HG02852 (cell line): ENCODE measurements around the gene GRM5.
"Not testable (repeated sequence)": the region's sequence is repeated elsewhere in the genome, so short reads cannot be mapped to it uniquely, and the experiment has no call there.

Experiments
- ATAC-seq: cut with Tn5 transposase; IDR thresholded peaks from one replicate; pipeline ENCODE4 v1.9.1; 2021; ENCODE audit warnings: mild to moderate bottlenecking, moderate library complexity; ENCODE audit not compliant: unreplicated experiment

Gene GRM5

DNA sequence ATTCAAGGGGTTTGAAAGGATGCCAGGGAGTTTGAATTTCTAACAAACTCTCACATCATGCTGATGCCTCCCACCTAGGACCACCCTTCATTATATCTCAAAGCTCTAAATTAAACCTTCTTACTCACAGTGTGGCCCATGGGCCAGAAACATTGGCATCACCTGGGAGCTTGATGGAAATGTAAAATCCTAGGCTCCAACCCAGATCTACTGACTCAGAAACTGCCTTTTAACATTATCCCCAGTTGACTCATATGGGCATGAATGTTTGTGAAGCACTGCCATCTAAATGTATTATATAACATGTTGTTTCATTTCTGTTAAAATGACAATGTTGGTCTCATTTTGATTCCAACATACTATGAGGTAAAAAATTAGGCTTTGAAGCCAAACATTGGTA is 90.3 kb downstream of the GRM5 start:
- not testable (repeated sequence) for ATAC-seq

DNA sequence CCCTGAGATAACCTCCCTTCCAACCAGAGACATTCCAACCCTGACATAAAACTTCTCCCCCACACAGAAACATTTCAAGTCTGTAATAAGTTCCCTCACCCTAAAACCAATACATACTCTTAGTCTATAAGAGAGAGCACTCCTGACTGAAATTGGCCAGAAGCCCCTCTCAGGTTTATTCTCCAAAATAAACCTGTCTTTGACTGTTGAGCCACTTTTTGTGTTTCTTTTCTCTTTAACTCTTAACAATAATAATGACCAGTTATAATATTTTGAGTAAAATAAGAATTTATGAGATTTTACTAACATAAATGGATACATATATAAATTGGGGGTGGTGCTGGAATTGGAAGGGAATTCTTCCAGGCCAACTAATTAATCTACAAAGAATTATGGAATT is 93.6 kb downstream of the GRM5 start:
- ATAC-seq: no peak

DNA sequence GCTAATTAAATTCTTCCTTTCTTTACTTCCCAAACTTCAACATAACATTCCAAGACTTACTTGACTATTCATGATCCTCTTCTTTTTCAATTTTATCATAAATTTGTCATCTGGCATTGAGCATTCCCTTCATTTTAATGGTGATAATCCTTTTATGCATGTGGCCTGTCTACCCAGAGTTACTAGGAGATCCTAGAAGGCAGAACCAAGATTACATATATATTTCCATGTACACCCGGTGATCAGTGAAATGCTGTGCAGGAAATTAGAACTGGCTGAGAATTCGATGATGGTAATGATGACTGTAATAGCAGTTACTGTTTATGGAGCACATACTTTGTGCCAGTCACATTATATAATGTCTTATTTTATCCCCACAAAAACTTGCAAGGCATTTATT is 104.2 kb downstream of the GRM5 start:
- ATAC-seq: not testable (repeated sequence)

DNA sequence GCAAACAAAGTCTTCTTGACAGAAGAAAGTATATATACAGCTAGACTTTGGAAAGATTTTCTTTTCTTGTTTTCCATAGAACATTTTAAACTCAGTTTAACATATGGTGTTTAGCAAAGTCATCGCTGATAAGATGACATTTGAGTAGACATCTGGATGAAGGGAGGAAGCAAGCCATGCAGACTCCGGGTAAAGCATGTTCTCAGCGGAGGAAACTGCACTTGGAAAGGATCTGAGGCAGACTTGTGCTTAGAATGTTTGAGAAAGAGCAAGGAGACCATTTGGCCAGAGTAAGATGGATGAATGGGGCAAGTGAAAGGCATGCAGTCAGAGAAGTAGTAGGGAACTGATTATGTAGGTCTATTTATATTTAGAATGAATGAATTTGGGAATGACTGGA is 105.9 kb downstream of the GRM5 start:
- ATAC-seq: not testable (repeated sequence)

DNA sequence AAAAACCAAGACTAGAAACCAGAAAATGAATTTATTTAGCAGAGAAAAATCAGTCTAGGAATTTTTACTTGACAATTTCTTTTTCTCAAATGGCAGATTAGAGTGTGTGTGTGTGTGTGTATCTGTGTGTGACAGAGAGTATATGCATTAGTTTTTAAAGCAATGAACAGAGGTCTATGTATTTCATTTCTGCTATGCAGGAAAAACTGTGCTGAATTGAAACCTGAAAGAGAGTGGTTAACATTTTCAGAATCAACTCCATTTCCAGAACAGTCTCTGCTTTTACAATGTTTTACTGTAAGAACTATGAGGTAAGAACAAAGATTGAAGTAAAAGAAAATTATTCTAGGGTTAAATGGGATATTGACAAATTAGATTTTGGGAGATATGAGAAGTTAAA is 114.8 kb downstream of the GRM5 start:
- ATAC-seq: no peak

DNA sequence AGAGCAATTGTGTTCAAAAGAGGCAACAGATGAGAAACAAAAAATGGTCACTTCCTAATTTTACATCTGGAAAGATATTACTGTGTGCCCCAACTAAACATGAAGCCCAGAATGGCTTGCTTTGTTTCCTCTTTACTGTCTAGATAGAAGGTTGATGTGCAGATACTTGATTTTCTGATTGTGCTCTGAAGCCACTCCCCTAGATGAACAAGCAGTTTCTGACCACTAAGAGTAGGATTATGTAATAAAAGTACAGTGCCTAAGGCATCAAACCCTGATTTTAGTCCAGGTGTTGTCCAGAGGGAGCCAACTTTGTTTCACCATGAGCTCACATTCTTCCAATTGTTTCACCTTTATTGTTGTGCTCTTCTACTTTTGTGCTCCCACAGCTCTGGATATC is 116.9 kb downstream of the GRM5 start:
- ATAC-seq: not testable (repeated sequence)

DNA sequence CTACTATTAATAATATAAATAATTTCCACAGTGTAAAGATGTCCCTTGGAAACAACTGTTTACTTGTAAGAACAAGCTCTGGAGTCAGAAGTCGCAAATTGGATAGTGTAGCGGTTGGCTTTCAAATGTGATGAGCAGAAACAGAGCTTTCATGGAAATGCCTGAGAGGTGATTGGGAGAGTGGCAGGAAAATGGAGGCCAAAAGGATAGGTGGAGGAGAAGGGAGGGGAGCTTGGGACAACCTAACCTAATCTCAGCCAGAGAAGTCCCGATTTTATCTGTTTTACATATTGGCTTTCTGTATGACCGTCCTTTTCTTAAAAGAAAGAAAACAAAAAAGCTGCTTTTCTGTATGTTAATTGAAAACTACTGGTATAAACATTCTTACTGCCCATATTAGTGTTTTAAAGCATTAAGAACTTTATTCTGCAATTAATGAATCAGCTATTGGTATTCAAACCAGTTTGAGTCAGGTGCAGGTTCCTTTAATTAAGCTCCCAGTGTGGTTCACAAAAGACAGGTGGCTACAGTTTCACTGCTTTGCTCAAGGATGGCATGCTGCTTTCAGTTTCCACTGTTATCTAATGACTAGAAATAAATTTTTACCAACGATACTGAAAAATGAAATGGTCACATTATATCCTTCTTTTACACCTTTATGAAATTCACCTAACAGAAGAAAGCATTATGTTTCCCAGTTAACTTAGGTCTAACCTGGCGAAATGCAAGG is 117.8 kb downstream of the GRM5 start:
- ATAC-seq: not testable (repeated sequence)

DNA sequence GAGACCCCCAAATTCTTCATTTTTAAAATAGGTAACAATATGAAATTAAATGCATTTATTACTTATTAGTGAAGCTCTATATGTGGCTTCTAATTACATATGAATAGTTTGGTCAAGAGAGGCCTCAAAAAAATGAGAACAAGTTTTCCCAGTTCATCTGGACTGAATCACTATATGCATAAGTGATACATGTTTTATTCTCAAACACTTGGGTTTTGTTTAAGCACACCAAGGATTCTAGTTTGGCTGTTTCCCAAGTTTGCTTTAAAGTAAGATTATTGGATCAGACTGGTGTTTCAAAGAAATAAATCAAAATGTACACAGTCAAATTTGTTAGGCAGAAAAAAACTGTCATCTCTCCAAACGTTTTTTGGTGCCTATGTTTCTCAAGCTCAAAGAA is 136.1 kb downstream of the GRM5 start:
- not testable (repeated sequence) for ATAC-seq

DNA sequence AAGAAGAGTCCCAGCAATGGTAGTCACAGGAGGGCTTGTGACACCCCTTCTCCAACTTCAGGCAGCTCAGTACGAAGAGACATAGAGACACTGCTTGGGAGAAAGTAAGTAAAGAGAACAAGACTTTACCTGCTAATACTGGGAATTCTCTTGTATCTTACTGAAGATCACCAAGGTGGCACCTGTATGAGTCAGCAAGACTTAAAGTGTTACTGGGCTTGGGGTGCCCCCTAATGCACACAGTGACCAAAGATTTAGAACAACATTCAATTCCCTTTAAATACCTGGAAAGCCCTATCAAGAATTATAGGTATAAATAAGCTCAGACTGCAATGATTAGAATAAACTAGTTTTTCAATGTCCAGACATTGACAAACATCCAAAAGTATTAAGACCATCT is 148.7 kb downstream of the GRM5 start:
- ATAC-seq: not testable (repeated sequence)

DNA sequence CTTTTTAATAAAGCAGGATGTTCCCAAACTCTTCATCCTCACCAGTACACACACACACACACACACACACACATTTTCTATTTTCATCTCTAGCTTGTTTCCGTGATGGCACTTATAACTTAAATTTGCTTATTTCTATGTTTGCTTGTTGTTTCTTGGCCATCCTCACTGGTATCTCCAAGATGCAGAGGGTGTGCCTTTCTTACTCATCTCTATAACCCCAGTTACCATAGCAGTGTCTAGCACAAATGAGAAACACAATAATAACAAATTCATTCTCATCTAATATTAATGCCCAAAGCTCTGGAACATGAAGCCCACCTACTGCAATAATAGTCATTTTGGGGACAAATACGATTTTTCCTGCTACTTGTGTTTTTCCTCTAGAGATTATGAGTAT is 156.3 kb downstream of the GRM5 start:
- ATAC-seq: no peak

DNA sequence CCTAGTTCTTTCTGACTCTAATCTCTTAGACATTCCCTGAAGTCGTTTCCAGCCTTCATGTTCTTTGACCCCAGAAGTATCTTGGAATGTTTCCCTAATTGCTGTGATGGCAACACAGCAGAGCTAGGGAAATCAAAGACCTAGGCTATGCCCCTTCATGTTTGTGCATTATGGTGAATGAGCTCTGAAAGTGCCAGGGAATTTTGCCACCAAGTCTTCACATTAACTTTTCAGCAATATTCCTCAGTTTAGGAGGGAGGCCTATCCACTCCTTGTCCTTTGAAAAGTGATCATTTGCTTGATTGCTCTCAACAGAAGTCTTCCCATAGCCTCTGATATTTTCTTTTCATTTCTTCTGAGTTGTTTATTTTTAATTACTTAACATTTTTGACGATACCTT is 164.3 kb downstream of the GRM5 start:
- not testable (repeated sequence) for ATAC-seq

DNA sequence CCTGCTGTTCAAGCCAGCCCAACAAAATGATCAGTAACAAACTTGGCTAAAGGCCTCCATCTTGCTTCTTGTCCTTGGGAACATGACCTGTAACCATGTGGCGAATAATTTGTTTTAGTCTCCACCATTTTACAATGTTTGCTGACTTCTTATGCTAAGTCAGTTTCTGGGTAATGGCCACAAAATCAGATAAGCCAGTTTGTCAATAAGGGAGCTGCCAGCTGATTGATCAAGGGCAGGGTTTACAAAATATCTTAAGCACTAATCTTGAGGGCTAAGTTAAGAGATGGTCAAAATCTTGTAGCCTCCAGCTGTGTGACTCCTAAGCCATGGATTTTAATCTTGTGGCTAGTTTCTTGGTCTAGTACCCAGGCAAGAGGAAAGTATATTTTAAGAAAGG is 176.9 kb downstream of the GRM5 start:
- not testable (repeated sequence) for ATAC-seq

DNA sequence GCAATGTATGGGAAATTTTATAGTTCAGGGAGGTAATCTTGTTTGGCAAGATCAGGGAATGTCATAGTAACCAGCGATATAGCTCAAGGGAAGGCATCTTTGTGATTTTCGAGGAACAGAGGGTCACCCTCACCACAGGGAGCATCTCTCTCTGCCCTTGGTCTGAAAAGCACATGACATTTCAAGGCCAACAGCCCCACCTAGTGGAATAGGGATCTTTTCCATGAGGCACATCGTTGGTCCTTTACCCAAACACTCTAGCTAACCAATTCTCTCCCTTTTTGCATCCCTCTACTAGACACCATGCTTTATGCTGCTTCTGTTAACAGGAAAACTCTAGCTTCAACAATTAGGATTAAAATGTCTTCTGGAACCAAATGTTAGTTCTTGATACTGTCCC is 179.0 kb downstream of the GRM5 start:
- peak; percentile 81 for ATAC-seq

DNA sequence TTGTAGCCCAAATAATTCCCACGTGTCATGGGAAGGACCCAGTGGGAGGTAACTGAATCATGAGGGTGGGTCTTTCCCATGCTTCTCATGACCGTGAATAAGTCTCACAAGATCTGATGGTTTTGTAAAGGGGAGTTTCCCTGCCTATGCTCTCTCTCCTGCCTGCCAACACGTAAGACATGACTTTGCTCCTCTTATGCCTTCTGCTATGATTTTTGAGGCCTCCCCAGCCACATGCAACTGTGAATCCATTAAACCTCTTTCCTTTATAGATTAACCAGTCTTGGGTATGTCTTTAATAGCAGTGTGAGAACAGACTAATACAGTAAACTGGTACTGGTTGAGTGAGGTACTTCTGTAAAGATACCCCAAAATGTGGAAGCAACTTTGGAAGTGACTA is 183.0 kb downstream of the GRM5 start:
- ATAC-seq: not testable (repeated sequence)

DNA sequence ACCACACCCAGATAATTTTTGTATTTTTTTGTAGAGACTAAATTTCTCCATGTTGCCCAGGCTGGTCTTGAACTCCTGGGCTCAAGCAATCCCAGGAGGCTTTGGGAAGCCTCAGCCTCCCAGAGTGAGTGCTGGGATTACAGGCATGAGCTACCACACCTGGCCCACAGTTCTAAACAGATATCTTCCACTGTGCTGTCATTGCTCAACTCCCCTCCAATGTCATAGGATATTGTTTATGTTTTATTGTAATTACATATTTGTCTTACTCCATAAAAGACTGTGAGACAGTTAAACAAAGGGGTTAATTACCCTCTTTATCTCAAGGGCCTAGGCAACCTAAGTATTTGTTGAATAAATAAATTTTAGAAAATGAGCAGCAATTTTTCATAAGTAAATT is 204.2 kb downstream of the GRM5 start:
- no peak for ATAC-seq

DNA sequence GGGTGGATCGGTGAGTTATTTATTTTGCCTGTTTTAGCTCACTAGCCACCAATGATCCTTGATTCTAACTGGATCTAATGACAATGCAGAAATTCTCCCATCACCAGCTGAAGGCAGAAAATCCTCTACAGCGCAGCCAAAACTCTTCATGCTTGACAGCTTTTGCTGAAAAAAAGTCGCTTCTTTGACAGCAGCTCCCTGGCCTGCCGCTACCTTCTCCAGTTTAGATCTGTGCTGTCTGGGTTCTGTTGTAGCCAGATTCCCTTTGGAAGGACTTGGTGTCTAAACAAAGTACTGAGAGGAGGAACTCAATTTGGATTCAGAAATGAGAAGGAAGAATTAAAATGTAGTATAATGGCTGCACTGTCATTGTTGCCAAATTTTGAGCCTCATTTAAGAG is 205.4 kb downstream of the GRM5 start:
- not testable (repeated sequence) for ATAC-seq

DNA sequence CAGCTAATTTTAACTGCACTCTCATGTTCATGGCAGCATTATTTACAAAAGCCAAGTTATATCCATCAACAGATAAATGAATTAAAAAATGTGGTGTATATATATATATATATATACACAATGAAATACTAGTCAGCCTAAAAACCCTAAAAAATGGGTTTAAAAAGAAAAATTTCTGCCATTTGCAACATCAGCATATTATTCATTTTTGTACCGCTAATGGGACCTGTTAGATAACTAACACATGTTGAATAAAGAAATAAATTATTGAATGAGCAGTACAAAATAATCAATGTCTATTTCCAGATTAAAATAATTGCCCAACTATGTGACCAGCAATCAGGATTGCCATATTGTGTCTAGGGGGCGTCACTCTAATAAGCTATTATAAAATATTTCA is 211.8 kb downstream of the GRM5 start:
- ATAC-seq: not testable (repeated sequence)

DNA sequence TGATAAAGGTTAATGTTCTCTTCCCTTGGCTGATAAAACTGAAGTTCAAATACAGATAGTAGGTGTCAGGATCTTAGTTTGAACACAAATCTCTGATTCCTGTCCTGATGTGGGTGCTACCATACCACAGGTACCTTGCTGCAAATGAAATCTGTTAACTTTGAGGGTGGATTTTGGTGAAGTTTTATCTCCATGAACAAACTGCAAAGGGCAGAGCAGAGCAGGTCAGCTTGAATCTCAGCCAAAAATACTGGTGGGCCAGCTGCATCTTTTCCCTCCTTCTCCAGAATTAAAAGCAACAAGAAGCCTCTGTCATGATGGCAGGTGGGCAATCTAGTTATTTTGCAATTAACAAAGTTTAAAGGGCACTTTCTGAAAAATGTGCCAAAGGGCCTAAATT is 214.2 kb downstream of the GRM5 start:
- not testable (repeated sequence) for ATAC-seq

DNA sequence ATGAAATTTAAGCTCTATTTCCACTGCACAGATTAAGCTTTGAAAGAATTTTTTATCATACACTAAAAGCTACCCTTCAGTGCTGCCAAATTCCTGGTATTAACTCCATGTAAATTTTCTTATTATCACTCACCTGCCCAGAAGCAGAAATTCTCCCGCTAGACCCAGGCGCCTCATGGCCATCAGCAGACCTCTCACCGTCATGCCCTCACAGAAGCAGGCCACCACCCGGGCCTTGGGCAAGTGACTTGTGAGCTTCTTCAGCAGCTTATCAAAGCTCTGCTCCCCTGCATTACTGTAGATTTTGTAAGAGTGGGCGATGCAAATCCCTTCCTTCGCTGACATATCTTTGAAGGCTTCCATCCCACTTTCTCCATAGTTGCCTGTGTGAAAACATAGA is 216.0 kb downstream of the GRM5 start:
- ATAC-seq: not testable (repeated sequence)

DNA sequence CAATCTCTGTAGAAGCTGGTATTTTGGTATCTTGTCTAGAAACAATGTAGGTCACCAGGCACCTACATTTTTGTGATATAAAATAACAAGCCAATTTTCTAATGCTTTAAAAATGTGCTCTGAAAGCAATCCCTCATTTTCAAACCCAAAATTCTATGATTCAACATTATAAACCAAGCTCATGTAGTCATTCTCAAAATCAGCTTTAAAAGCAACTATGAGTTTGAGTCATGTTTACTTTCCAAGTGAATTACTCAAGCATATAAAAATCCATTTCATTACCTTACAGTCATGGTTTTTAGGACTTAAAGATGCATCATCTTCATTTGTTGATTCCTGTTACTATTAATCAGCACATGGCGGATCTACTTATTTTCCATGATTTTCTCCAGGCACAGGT is 216.4 kb downstream of the GRM5 start:
- no peak for ATAC-seq

DNA sequence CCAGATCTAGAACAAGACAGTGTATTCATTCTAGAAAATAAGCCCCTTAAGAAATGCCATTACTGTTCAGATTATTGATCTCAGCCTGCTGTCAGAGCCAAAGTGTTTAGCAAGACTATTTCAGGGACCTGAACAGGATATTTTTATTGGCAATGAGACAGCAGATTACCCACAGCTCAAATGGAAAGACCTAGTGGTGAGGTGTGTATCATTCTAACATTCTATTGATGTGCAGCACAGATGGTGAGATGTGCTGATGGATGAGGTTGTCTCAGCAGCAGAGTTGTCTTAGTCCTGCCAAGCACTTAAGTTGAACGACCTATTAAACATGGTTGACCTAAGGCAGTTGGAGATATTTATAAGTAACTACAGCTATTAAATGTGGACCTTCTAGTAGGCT is 219.5 kb downstream of the GRM5 start:
- not testable (repeated sequence) for ATAC-seq

DNA sequence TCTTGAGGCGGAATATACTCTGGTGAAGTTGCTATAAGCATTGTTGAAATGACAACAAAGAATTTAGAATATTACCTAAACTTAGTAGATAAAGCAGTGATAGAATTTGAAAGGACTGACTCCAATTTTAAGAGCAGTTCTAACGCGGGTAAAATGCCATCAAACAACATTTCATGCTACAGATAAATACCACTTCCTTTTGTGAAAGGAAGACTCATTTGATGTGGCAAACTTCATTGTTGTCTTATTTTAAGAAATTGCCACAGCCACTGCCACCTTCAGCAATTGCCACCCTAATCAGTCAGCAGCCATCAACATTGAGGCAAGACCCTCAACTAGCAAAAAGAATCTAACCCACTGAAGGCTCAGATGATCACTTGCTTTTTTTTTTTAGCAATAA is 220.8 kb downstream of the GRM5 start:
- ATAC-seq: not testable (repeated sequence)
